Activated naive CD4-positive, alpha-beta T cell treated with anti-CD3 and anti-CD28 coated beads, Interleukin-2, amount 50 U/mL, for 24 hours (primary cell): ENCODE results near the gene MED12.

ENCODE experiments used
- H3K27ac Mint-ChIP-seq: one replicate; pipeline ENCODE4 v1.8.0; 2021; ENCODE audit warnings: mild to moderate bottlenecking, mixed read lengths
- H3K27me3 Mint-ChIP-seq: one replicate; pipeline ENCODE4 v1.8.0; 2021; ENCODE audit warnings: mixed read lengths
- H3K36me3 Mint-ChIP-seq: one replicate; pipeline ENCODE4 v1.8.0; 2021; ENCODE audit warnings: mixed read lengths
- H3K4me1 Mint-ChIP-seq: one replicate; pipeline ENCODE4 v1.8.0; 2021; ENCODE audit warnings: mixed read lengths
- H3K4me3 Mint-ChIP-seq: one replicate; pipeline ENCODE4 v1.8.0; 2021; ENCODE audit warnings: mild to moderate bottlenecking, mixed read lengths
- H3K9me3 Mint-ChIP-seq: one replicate; pipeline ENCODE4 v1.8.0; 2021; ENCODE audit warnings: mixed read lengths

The MED12 gene

GRCh38 chrX:71100581-71101505 lies 17.6 kb upstream of the MED12 start:
- H3K4me3 Mint-ChIP-seq, result peak overlapping the region; percentile 42
- peaks cover 78% of the 10 kb centered on the region for H3K4me1 Mint-ChIP-seq
- peaks cover 2% of the 10 kb centered on the region for H3K36me3 Mint-ChIP-seq
- no peaks in the 10 kb centered on the region for H3K27me3 Mint-ChIP-seq
- H3K9me3 Mint-ChIP-seq, result no peaks in the 10 kb centered on the region
- no peak overlapping the region for H3K27ac Mint-ChIP-seq

- Mint-ChIP-seq H3K9me3 (no peaks in the 10 kb centered on the region), H3K4me3 (no peak overlapping the region), H3K36me3 (peaks cover 8% of the 10 kb centered on the region), H3K27ac (peak overlapping the region; percentile 79), H3K27me3 (no peaks in the 10 kb centered on the region), H3K4me1 (peaks cover 85% of the 10 kb centered on the region)
These were observed 16.1 kb upstream of the MED12 start for GRCh38 chrX:71102292-71102691.

GRCh38 chrX:71103110-71103983 lies 15.0 kb upstream of the MED12 start:
- peak overlapping the region; percentile 79 for H3K4me3 Mint-ChIP-seq
- H3K4me1 Mint-ChIP-seq, result peaks cover 83% of the 10 kb centered on the region
- peaks cover 10% of the 10 kb centered on the region for H3K36me3 Mint-ChIP-seq
- no peaks in the 10 kb centered on the region for H3K9me3 Mint-ChIP-seq
- H3K27me3 Mint-ChIP-seq, result no peaks in the 10 kb centered on the region
- H3K27ac Mint-ChIP-seq, result peak overlapping the region; percentile 90

- Mint-ChIP-seq H3K4me3 (peak overlapping the region; percentile 86), H3K27me3 (no peaks in the 10 kb centered on the region), H3K27ac (peak overlapping the region; percentile 96), H3K9me3 (no peaks in the 10 kb centered on the region), H3K36me3 (peaks cover 23% of the 10 kb centered on the region), H3K4me1 (peaks cover 69% of the 10 kb centered on the region)
These were observed 12.8 kb upstream of the MED12 start for GRCh38 chrX:71105628-71106027.

- Mint-ChIP-seq H3K27me3 (no peaks in the 10 kb centered on the region), H3K27ac (peak within 1 kb of the TSS; percentile 96), H3K9me3 (no peaks in the 10 kb centered on the region), H3K4me3 (peak within 1 kb of the TSS; percentile 100), H3K36me3 (peaks cover 26% of the 10 kb centered on the region), H3K4me1 (peaks cover 61% of the 10 kb centered on the region)
These were observed 12.0 kb upstream of the MED12 start, which contains the start of gene CXorf65 for GRCh38 chrX:71106427-71106826. Gene CXorf65 (minus strand): TSS chrX:71106740. CDS start chrX:71106556, 184 bp downstream.

- Mint-ChIP-seq H3K36me3 (peaks cover 26% of the 10 kb centered on the region), H3K4me1 (peaks cover 56% of the 10 kb centered on the region), H3K27me3 (no peaks in the 10 kb centered on the region), H3K9me3 (no peaks in the 10 kb centered on the region), H3K27ac (peak overlapping the region; percentile 62), H3K4me3 (peak overlapping the region; percentile 100)
These were observed 11.2 kb upstream of the MED12 start for GRCh38 chrX:71107245-71107644.

GRCh38 chrX:71107762-71108360 lies 10.5 kb upstream of the MED12 start:
- Mint-ChIP-seq H3K27me3 (no peaks in the 10 kb centered on the region), H3K9me3 (no peaks in the 10 kb centered on the region), H3K36me3 (peaks cover 26% of the 10 kb centered on the region), H3K27ac (peak overlapping the region; percentile 89), H3K4me3 (peak overlapping the region; percentile 100), H3K4me1 (peaks cover 56% of the 10 kb centered on the region)

GRCh38 chrX:71109051-71109450 lies 9.3 kb upstream of the MED12 start:
- no peaks in the 10 kb centered on the region for H3K9me3 Mint-ChIP-seq
- H3K4me1 Mint-ChIP-seq, result peaks cover 48% of the 10 kb centered on the region
- no peaks in the 10 kb centered on the region for H3K27me3 Mint-ChIP-seq
- peak overlapping the region; percentile 100 for H3K4me3 Mint-ChIP-seq
- H3K36me3 Mint-ChIP-seq, result peaks cover 26% of the 10 kb centered on the region
- H3K27ac Mint-ChIP-seq, result peak overlapping the region; percentile 72

GRCh38 chrX:71111141-71111843 lies 7.1 kb upstream of the MED12 start, which contains the start of gene IL2RG:
Gene IL2RG (minus strand): TSS chrX:71111577. CDS start chrX:71111539, 38 bp downstream.
- no peaks in the 10 kb centered on the region for H3K9me3 Mint-ChIP-seq
- peaks cover 35% of the 10 kb centered on the region for H3K4me1 Mint-ChIP-seq
- peak within 1 kb of the TSS; percentile 96 for H3K27ac Mint-ChIP-seq
- peak within 1 kb of the TSS; percentile 100 for H3K4me3 Mint-ChIP-seq
- peaks cover 21% of the 10 kb centered on the region for H3K36me3 Mint-ChIP-seq
- H3K27me3 Mint-ChIP-seq, result no peaks in the 10 kb centered on the region

- no peaks in the 10 kb centered on the region for H3K9me3 Mint-ChIP-seq
- H3K27ac Mint-ChIP-seq, result peak overlapping the region; percentile 96
- H3K36me3 Mint-ChIP-seq, result peaks cover 17% of the 10 kb centered on the region
- H3K27me3 Mint-ChIP-seq, result no peaks in the 10 kb centered on the region
- peaks cover 31% of the 10 kb centered on the region for H3K4me1 Mint-ChIP-seq
- peak overlapping the region; percentile 100 for H3K4me3 Mint-ChIP-seq
These were observed 6.4 kb upstream of the MED12 start for GRCh38 chrX:71111921-71112431.

- Mint-ChIP-seq H3K36me3 (no peaks in the 10 kb centered on the region), H3K27me3 (no peaks in the 10 kb centered on the region), H3K4me3 (peak overlapping the region; percentile 33), H3K4me1 (peaks cover 39% of the 10 kb centered on the region), H3K9me3 (no peaks in the 10 kb centered on the region), H3K27ac (peak overlapping the region; percentile 76)
These were observed 1.0 kb upstream of the MED12 start for GRCh38 chrX:71117358-71117757.

- Mint-ChIP-seq H3K4me1 (peaks cover 38% of the 10 kb centered on the region), H3K27me3 (no peaks in the 10 kb centered on the region), H3K27ac (peak overlapping the region; percentile 30), H3K4me3 (peak overlapping the region; percentile 87), H3K9me3 (no peaks in the 10 kb centered on the region), H3K36me3 (peaks cover 3% of the 10 kb centered on the region)
These were observed 664 bp downstream of the MED12 start for GRCh38 chrX:71118985-71119535.

GRCh38 chrX:71128166-71128833 lies 9.9 kb downstream of the MED12 start:
- H3K9me3 Mint-ChIP-seq, result no peaks in the 10 kb centered on the region
- no peak overlapping the region for H3K4me3 Mint-ChIP-seq
- no peaks in the 10 kb centered on the region for H3K27me3 Mint-ChIP-seq
- peaks cover 16% of the 10 kb centered on the region for H3K4me1 Mint-ChIP-seq
- H3K36me3 Mint-ChIP-seq, result peaks cover 10% of the 10 kb centered on the region
- peak overlapping the region; percentile 96 for H3K27ac Mint-ChIP-seq
